HG03439 (cell line): Measurements from ENCODE around the gene FETUB.
A peak's percentile ranks its signal among the peaks of the same experiment; 100 is the strongest.

Experiments
- ATAC-seq: cut with Tn5 transposase; IDR thresholded peaks from one replicate; pipeline ENCODE4 v1.9.1; 2021; ENCODE audit warnings: mild to moderate bottlenecking, moderate library complexity; ENCODE audit not compliant: unreplicated experiment

Gene FETUB

GRCh38 chr3:186635532-186635931 lies 4.7 kb upstream of the FETUB start:
- ATAC-seq = no peak

- no peak for ATAC-seq
These were observed 3.7 kb upstream of the FETUB start for GRCh38 chr3:186636536-186636935.

- no peak for ATAC-seq
These were observed 2.5 kb upstream of the FETUB start for GRCh38 chr3:186637686-186638085.

GRCh38 chr3:186638259-186638658 lies 1.9 kb upstream of the FETUB start:
- no peak for ATAC-seq

- ATAC-seq = no peak
These were observed 247 bp downstream of the FETUB start for GRCh38 chr3:186640473-186640818.

- no peak for ATAC-seq
These were observed 730 bp downstream of the FETUB start for GRCh38 chr3:186640929-186641328.

- ATAC-seq = no peak
These were observed 1.8 kb downstream of the FETUB start for GRCh38 chr3:186642014-186642413.

GRCh38 chr3:186643493-186643892 lies 3.3 kb downstream of the FETUB start:
- ATAC-seq = no peak

GRCh38 chr3:186644683-186645082 lies 4.5 kb downstream of the FETUB start:
- ATAC-seq = no peak

GRCh38 chr3:186646106-186646505 lies 5.9 kb downstream of the FETUB start:
- no peak for ATAC-seq

GRCh38 chr3:186646841-186647240 lies 6.6 kb downstream of the FETUB start:
- no peak for ATAC-seq

- no peak for ATAC-seq
These were observed 8.7 kb downstream of the FETUB start for GRCh38 chr3:186648851-186649250.

- no peak for ATAC-seq
These were observed 11.5 kb downstream of the FETUB start for GRCh38 chr3:186651678-186652215.

GRCh38 chr3:186653080-186653707 lies 13.0 kb downstream of the FETUB start:
- ATAC-seq = peak; percentile 89

GRCh38 chr3:186653984-186654383 lies 13.8 kb downstream of the FETUB start:
- ATAC-seq = no peak

- no peak for ATAC-seq
These were observed 23.3 kb downstream of the FETUB start for GRCh38 chr3:186663361-186664118.

GRCh38 chr3:186664119-186664495 lies 23.9 kb downstream of the FETUB start:
- no peak for ATAC-seq

- no peak for ATAC-seq
These were observed 24.3 kb downstream of the FETUB start for GRCh38 chr3:186664506-186664905.

GRCh38 chr3:186665625-186666188 lies 25.5 kb downstream of the FETUB start, which contains the start of gene HRG:
Gene HRG, plus strand, starts transcription at chr3:186666014. Its CDS starts 18 bp downstream, at chr3:186666032.
- no peak for ATAC-seq

- ATAC-seq = no peak
These were observed 28.2 kb downstream of the FETUB start for GRCh38 chr3:186668426-186668825.

GRCh38 chr3:186669378-186670084 lies 29.3 kb downstream of the FETUB start:
- no peak for ATAC-seq
